ENCODE results near the gene MACROD2. TPM values are rescaled to one million over a fixed set of nuclear protein-coding genes. Genes with fewer than 3 reads are reported as not detected.
"Not testable (repeated sequence)": the region's sequence is repeated elsewhere in the genome, so short reads cannot be mapped to it uniquely, and the experiment has no call there.

MACROD2 gene
- total RNA-seq, 1 donor from 2014 or later = 0.46 TPM

DNA sequence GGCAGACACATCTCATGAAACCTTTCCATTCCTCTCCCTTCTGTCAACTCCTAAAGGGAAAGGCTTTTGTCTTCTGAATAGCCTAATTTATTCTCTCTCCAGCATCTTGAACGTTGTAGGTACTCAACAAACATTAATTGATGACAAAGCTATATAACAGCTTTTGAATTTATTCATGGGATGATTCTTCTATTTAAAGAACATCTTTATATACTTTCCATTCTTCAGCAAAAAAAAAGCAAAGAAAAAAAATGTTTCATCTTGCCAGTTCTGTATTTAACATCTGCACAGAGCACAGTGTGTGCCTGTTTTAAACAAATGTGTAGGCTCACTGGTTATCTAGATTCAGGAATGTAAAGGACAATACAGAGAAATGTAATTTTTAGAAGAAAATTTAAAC is 1929.2 kb downstream of the MACROD2 start:
- no peak for DNase-seq (ENCODE audit: low read depth, low spot score)

- DNase-seq (ENCODE audit: low read depth, low spot score) = no peak
These were observed 1930.1 kb downstream of the MACROD2 start for GRCh38 chr20:15925376-15925775.

DNA sequence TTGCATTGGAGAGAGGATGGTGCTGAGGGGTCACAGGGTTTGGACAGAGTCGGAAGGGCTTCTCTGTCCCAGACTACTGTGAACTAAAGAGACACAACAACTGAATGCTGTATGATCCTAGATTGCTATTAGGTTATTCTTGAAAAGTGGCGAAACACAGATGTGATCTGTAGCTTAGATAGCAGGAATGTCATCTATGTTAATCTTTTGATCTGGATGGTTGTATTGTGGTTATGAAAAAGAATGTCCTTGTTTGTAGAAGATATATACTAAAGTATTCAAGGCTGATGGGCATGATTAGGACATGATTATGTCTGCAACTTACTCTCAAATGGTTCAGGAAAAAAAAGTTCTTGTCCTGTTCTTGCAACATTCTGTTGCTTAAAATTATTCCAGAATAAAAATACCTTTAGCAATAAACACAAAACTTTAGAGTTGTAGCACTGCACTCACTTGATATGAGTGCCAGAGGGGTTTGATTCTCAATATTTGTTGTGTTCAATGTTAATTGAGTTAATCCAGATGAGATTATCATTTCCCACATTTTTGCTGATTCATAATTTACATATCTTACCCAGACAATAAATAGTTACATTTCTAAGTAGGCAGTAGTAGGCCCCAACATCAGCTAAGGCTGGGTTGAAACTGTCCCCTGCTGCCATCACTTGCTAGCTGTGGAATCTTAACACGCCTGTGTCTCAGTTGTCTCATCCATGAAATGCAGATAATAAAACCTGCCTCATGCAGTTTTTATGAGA is 1932.8 kb downstream of the MACROD2 start:
- DNase-seq (ENCODE audit: low read depth, low spot score) = no peak

DNA sequence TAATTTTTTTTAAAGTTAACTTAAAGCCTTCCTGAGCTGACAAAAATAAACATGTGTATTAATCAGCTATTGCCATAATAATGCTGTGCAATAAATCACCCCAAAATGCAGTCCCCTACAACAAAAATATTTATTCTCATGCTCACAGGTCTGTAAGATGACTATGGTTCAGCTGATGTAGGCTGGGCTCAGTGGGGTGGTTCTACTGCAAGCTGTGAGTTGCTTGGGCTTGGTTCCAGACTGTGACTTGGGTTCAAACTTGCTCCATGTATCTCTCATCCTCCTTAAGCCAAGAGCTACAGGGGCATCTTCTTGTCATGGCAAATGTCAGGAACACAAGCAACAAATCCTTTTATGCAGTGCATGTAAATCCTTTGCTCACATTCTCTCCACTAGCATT is 1933.6 kb downstream of the MACROD2 start:
- DNase-seq (ENCODE audit: low read depth, low spot score) = no peak

DNA sequence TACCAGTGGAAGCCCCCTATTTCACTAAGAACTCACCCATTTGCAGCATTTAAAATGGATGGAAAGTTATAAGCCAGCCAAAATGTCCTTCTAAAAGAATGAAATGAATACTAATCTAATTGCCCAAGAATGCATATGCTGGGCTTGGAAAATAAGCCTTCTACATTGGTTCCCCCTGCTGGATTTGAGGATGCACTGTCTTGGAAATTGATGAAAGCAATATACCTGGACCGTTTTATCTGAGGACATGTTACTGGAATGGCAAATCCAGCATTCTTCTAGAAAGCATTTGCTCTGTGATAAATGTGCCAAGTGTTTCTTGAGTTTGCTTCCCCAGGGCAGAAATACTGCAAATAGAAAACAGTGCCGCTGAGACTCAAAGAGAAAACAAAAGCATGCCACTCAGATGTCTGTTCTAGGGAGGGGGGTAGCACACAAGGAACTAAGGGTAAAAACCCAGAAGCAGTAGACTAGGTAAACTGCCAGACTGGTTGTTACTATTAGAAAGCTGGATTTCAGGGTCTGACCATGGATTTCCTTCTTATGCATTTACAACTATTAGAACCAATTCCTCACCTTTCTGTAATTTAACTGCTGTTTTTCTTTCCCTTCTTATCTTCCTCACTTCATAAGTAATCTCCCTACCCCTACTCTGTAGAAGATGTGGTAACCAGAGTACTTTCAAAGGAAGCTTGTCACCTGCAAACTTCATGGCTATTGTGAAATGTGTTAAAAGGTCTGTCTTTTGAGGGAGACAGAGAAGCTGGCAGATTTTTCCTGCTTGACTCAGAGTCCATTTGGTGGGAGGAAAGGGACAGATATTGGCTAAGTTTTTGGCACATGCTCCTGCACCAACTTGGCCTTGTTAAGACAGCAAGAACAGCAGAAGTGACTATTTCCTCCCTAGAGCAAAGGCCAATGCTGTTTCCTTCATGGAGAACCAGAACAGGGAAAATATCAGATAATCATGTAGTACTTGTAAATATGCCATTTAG is 1935.3 kb downstream of the MACROD2 start:
- no peak for DNase-seq (ENCODE audit: low read depth, low spot score)

DNA sequence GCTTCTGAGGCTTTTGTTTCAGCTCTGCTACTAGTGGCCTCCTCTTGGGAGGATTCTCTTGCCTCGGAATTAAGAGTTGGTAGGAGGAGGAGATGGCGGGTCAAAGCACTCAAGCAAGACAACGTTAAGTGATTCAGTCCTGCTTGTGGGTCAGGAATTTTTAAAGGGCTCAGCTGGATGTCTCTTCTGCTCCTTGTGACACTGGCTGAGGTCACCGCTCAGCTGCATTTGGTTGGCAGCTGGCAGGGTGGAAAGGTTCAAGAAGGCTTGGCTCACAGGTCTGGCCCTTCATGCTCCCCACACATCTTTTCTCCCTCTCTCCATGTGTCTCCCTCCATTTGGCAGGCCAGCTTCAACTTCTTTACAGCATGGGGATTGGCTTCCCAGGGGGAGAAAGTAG is 1936.6 kb downstream of the MACROD2 start:
- DNase-seq (ENCODE audit: low read depth, low spot score) = no peak

DNA sequence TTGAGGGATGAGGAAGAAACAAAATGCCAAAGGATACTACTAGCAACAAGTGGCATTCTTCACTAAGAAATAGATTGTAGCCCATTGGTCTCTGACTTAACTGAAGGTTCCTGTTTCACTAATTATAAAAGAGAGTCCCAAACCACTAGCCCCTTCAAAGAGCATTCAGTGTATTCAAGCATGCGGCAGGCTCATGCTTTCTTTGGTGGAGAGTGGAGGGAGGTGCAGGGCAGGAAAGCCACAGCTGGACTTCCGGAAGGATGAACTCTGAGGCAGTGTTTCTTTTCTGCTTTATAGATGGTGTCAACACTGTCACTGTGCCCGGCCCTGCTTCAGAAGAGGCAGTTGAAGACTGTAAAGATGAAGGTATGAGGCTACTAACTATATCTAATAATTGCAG is 1941.9 kb downstream of the MACROD2 start:
- no peak for DNase-seq (ENCODE audit: low read depth, low spot score)

DNA sequence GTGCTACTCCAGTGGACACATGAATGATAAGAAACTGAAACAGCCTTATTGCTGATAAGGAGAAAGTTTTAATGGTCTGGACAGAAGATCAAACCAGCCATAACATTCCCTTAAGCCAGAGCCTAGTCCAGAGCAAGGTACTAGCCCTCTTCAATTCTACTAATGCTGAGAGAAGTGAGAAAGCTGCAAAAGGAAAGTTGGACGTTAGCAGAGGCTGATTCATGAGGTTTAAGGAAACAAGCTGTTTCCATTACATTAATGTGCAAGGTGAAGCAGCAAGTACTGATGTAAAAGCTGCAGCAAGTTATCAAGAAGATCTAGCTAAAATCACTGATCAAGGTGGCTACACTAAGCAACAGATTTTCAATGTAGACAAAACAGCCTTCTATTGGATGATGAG is 1943.5 kb downstream of the MACROD2 start:
- no peak for DNase-seq (ENCODE audit: low read depth, low spot score)

DNA sequence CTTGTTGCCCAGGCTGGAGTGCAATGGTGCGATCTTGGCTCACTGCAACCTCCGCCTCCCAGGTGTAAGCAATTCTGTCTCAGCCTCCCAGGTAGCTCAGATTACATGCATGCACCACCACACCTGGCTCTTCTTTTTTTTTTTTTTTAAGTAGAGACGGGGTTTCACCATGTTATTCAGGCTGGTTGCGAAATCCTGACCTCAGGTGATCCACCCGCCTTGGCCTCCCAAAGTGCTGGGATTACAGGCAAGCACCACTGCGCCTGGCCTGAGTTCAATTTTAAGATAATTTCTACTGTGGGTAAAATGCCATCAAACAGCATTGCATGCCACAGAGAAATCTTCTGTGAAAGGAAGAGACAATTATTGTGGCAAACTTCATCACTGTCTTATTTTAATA is 1944.8 kb downstream of the MACROD2 start:
- no peak for DNase-seq (ENCODE audit: low read depth, low spot score)

GRCh38 chr20:15942130-15942529 is 1946.8 kb downstream of the MACROD2 start:
- no peak for DNase-seq (ENCODE audit: low read depth, low spot score)

GRCh38 chr20:15945289-15945688 is 1950.0 kb downstream of the MACROD2 start:
- DNase-seq (ENCODE audit: low read depth, low spot score) = no peak

DNA sequence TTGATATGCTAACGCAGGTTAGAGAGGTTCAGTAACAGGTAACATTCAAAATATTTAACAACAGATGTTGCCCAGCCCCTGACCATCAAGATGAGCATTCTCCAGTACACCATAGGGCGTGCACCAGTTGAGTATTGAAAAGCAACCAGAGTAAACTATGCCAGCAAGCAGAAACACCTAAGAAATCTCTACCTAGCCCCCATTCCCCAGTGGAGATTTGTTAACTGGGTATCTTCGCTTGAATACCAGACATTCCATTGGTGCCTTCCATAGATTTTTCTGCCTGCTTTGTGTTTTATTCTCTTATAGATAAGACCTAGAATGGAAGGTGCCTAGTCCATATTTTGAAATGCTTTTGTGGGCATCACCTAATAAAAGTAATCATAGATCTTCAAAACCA is 1954.1 kb downstream of the MACROD2 start:
- DNase-seq (ENCODE audit: low read depth, low spot score) = no peak

DNA sequence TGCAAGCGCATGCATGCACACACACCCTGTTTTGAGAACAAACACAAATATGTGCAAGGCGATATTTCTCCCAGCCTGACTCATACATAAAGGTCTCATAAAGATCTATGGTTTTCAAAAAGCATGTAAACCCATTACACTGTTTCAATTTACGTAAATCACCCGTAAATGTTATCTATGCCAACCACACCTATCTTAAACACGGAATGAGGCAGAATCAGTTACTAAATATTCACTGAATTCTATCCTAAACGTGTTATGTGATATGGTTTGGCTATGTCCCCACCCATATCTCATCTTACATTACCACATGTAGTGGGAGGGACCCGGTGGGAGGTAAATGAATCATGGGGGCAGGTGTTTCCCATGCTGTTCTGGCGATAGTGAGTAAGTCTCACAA is 1956.3 kb downstream of the MACROD2 start:
- DNase-seq (ENCODE audit: low read depth, low spot score) = no peak

- DNase-seq (ENCODE audit: low read depth, low spot score) = no peak
These were observed 1962.8 kb downstream of the MACROD2 start for GRCh38 chr20:15958142-15958541.

DNA sequence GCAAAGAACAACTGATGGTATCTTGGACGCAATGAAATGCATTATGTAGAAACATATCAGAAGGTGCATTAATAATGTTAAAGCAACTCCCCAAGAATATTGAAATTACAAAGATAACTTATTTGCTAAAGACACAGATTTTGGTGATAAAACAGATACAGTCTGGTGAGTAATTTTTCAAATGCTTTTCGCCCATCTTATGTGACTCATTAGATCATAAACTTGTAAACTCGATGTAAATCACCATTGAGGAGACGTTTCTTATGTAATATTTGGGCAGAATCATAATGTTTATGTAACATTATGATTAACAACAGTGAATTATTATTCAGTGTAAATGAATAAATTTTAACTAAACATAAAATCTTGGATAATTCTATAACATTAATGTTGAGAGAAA is 1969.8 kb downstream of the MACROD2 start:
- no peak for DNase-seq (ENCODE audit: low read depth, low spot score)

GRCh38 chr20:15967334-15967733 is 1972.0 kb downstream of the MACROD2 start:
- DNase-seq (ENCODE audit: low read depth, low spot score) = no peak

DNA sequence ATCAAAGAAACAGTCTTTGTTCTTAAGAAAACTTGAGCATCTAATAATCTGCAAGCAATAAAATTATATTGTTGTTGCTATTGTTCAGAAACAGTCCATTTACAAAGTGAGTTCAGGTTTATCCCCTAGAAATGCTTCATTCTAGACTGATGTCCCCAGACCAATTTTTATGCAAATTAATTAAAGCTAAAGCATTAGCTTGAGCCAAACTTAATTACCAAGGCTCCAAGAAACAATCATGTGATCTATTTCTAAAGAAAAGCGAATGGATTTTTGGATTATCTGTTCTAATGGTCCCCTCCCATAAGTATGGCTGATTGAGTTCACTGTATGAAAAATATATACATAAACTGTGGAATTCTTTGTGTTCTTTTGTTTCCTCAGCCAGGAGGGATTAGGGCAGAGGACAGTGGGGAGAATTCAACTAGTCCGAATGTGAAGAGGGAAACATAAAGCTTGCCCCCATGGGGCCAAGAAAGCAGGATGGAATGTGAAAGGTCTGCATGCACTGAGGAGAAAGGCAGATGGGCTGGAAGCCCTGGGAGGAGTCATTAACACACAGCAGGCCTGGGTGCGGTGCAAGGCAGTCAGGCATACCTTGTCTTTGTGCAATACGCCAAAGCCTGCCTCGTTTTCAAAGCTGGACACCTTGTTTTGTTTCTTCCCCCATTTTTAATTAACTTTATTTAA is 1980.9 kb downstream of the MACROD2 start:
- DNase-seq (ENCODE audit: low read depth, low spot score) = no peak

DNA sequence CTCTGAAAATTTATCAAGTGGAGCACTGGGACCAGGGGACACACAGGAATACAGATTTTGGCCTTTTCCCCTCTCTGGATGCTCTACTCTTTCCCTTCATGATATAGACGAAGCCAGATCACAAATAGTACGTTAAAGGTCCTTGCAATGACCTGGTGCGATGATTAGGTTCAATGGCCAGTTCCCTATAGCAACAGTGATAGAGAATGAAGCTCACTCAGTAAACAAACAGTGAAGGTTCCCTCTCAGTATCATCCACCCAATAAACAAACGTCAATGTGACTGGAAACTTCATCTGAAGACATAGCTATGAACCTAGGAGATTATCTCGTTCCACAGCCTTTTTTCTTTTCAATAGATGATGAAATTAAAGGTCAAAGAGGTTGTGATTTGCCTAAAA is 1981.7 kb downstream of the MACROD2 start:
- DNase-seq (ENCODE audit: low read depth, low spot score) = no peak

- DNase-seq (ENCODE audit: low read depth, low spot score) = no peak
These were observed 1982.4 kb downstream of the MACROD2 start for GRCh38 chr20:15977758-15978157.

DNA sequence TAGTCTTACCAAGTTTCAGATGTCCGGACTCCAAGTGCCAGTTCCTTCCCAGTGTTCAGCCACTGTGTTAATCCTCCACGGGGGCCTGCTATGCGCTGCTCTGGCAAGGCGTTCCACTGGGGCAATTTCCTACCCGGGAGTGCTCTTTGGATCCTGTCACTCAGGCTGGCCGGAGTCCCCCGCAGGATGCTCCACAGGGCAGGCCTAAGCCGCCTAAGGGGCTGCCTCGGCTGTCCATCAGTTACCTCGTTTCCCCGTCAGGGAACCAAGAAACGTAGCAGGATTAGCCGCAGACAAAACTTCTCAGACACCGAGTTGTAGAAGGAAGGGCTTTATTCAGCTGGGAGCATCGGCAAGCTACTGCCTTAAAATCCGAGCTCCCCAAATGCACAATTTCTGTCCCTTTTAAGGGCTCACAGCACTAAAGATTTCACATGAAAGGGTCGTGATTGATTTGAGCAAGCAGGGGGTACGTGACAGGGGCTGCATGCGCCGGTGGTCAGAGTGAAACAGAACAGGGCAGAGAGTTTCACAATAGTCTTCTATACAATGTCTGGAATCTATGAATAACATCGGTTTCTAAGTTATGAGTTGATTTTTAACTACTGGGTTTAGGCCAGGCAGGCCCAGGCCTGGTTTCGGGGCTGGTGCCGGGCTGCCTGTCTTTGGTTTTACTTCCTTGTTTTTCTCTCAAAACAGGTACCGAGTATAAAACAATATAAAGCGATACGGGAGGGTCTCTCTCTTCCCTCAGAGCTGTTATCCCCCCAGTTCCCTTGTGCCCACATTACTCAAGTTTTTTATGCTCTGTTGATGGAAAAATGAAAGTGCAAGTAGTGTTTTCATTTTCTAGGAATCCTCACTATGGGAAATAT is 1990.4 kb downstream of the MACROD2 start:
- DNase-seq (ENCODE audit: low read depth, low spot score) = not testable (repeated sequence)

DNA sequence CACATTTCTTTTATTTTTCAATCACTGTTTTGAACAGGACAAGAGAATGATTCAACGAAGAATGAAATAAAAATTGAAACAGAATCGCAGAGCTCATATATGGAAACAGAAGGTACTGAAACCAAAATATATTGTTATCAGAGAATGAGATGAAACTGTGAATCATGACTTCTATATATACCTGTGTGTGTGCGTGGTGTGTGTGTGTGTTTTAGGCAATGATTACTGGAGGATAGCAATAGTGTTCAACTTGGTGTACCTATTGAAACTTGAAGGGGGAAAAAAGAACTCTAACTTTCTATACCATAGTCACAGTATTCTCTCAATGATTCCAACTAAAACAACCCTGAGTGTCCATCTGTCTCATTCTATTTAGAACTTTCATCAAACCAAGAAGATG is 1991.4 kb downstream of the MACROD2 start:
- no peak for DNase-seq (ENCODE audit: low read depth, low spot score)
